ENCODE data around the gene MRPS18C. TPM values are rescaled to one million over a fixed set of nuclear protein-coding genes. Genes with fewer than 3 reads are reported as not detected.

The MRPS18C gene
- total and polyA plus RNA-seq, 2 donors (not counting 1 experiment from before 2014, with no cell fraction given) = 22.0 to 33.4 TPM

GRCh38 chr4:83503974-83504373 is 48.1 kb downstream of the MRPS18C start:
- Histone ChIP-seq H3K9ac (ENCODE audit: insufficient read depth, low read length) (no peak overlapping the region), H2AFZ (ENCODE audit: low read length) (no peak overlapping the region), H3K9me3 (ENCODE audit: control insufficient read depth, insufficient read depth, low read depth, low read length) (no peaks in the 10 kb centered on the region), H3K79me2 (ENCODE audit: control insufficient read depth, insufficient read depth, low read length) (no peaks in the 10 kb centered on the region), H3K36me3 (ENCODE audit: control insufficient read depth, insufficient read depth, low read length) (no peaks in the 10 kb centered on the region), H3K4me3 (replicated peaks in 1 of 4; ENCODE audit: control extremely low read depth in 1 of 4, insufficient read depth in 1 of 4, low read depth in 3 of 4, low read length in 4 of 4) (no peak overlapping the region), H3K4me1 (ENCODE audit: control insufficient read depth, extremely low read depth, insufficient read depth, low read length) (no peaks in the 10 kb centered on the region), H3K4me2 (ENCODE audit: extremely low read depth, insufficient read depth, low read length) (no peak overlapping the region), H3K27ac (ENCODE audit: insufficient read depth, low read length) (no peak overlapping the region), H4K20me1 (ENCODE audit: control insufficient read depth, extremely low read depth, insufficient read depth, low read length) (no peaks in the 10 kb centered on the region), H3K27me3 (ENCODE audit: control insufficient read depth, insufficient read depth, low read length) (no peaks in the 10 kb centered on the region)
- no peak for DNase-seq (ENCODE audit: low read depth in 2 of 2)
- no peak for TF ChIP-seq EZH2 (IDR thresholded peaks at IDR 0.05; ENCODE audit: low read length, missing control alignments)
- TF ChIP-seq CTCF (conservative IDR thresholded peaks at IDR 0.05 in 1 of 2, IDR thresholded peaks at IDR 0.05 in 1 of 2; ENCODE audit: low read depth in 1 of 2, low read length in 2 of 2) = no peak

- TF ChIP-seq CTCF (conservative IDR thresholded peaks at IDR 0.05 in 1 of 2, IDR thresholded peaks at IDR 0.05 in 1 of 2; ENCODE audit: low read depth in 1 of 2, low read length in 2 of 2) (no peak), EZH2 (IDR thresholded peaks at IDR 0.05; ENCODE audit: low read length, missing control alignments) (no peak)
- H3K9ac ChIP-seq (ENCODE audit: insufficient read depth, low read length) = no peak overlapping the region
- H3K27ac ChIP-seq (ENCODE audit: insufficient read depth, low read length) = no peak overlapping the region
- H3K79me2 ChIP-seq (ENCODE audit: control insufficient read depth, insufficient read depth, low read length) = no peaks in the 10 kb centered on the region
- no peaks in the 10 kb centered on the region for H3K4me1 ChIP-seq (ENCODE audit: control insufficient read depth, extremely low read depth, insufficient read depth, low read length)
- no peaks in the 10 kb centered on the region for H4K20me1 ChIP-seq (ENCODE audit: control insufficient read depth, extremely low read depth, insufficient read depth, low read length)
- DNase-seq (ENCODE audit: low read depth in 2 of 2) = no peak
- no peak overlapping the region for H3K4me3 ChIP-seq (replicated peaks in 1 of 4; ENCODE audit: control extremely low read depth in 1 of 4, insufficient read depth in 1 of 4, low read depth in 3 of 4, low read length in 4 of 4)
- H2AFZ ChIP-seq (ENCODE audit: low read length) = no peak overlapping the region
- no peaks in the 10 kb centered on the region for H3K27me3 ChIP-seq (ENCODE audit: control insufficient read depth, insufficient read depth, low read length)
- no peaks in the 10 kb centered on the region for H3K9me3 ChIP-seq (ENCODE audit: control insufficient read depth, insufficient read depth, low read depth, low read length)
- H3K36me3 ChIP-seq (ENCODE audit: control insufficient read depth, insufficient read depth, low read length) = no peaks in the 10 kb centered on the region
- H3K4me2 ChIP-seq (ENCODE audit: extremely low read depth, insufficient read depth, low read length) = no peak overlapping the region
Measured at GRCh38 chr4:83504503-83504902, 48.6 kb downstream of the MRPS18C start.

GRCh38 chr4:83504996-83505395 is 49.1 kb downstream of the MRPS18C start:
- H4K20me1 ChIP-seq (ENCODE audit: control insufficient read depth, extremely low read depth, insufficient read depth, low read length) = no peaks in the 10 kb centered on the region
- no peak for DNase-seq (ENCODE audit: low read depth in 2 of 2)
- H3K36me3 ChIP-seq (ENCODE audit: control insufficient read depth, insufficient read depth, low read length) = no peaks in the 10 kb centered on the region
- H2AFZ ChIP-seq (ENCODE audit: low read length) = no peak overlapping the region
- no peaks in the 10 kb centered on the region for H3K9me3 ChIP-seq (ENCODE audit: control insufficient read depth, insufficient read depth, low read depth, low read length)
- H3K4me3 ChIP-seq (replicated peaks in 1 of 4; ENCODE audit: control extremely low read depth in 1 of 4, insufficient read depth in 1 of 4, low read depth in 3 of 4, low read length in 4 of 4) = no peak overlapping the region
- H3K9ac ChIP-seq (ENCODE audit: insufficient read depth, low read length) = no peak overlapping the region
- H3K79me2 ChIP-seq (ENCODE audit: control insufficient read depth, insufficient read depth, low read length) = no peaks in the 10 kb centered on the region
- no peak overlapping the region for H3K4me2 ChIP-seq (ENCODE audit: extremely low read depth, insufficient read depth, low read length)
- H3K4me1 ChIP-seq (ENCODE audit: control insufficient read depth, extremely low read depth, insufficient read depth, low read length) = no peaks in the 10 kb centered on the region
- H3K27me3 ChIP-seq (ENCODE audit: control insufficient read depth, insufficient read depth, low read length) = no peaks in the 10 kb centered on the region
- H3K27ac ChIP-seq (ENCODE audit: insufficient read depth, low read length) = no peak overlapping the region
- no peak for TF ChIP-seq EZH2 (IDR thresholded peaks at IDR 0.05; ENCODE audit: low read length, missing control alignments)
- no peak for TF ChIP-seq CTCF (conservative IDR thresholded peaks at IDR 0.05 in 1 of 2, IDR thresholded peaks at IDR 0.05 in 1 of 2; ENCODE audit: low read depth in 1 of 2, low read length in 2 of 2)

Measured in fibroblast of lung (primary cell).